ENCODE data around the gene GPR161.

GPR161 gene

GRCh38 chr1:168031627-168032026 lies 105.1 kb downstream of the GPR161 start:
- TF ChIP-seq CTCF (IDR thresholded peaks at IDR 0.05; ENCODE audit: low read depth, low read length) = no peak
- no peak for DNase-seq (ENCODE audit: extremely low read depth, low read depth)

GRCh38 chr1:168031198-168031597 lies 105.5 kb downstream of the GPR161 start:
- no peak for DNase-seq (ENCODE audit: extremely low read depth, low read depth)
- TF ChIP-seq CTCF (IDR thresholded peaks at IDR 0.05; ENCODE audit: low read depth, low read length) = no peak
